Activated T-cell treated with anti-CD3 and anti-CD28 coated beads, Interleukin-2, amount 50 U/mL, for 24 hours (primary cell): ENCODE results near the gene ZNF319.

ENCODE experiments used
- DNase-seq: peaks from one replicate; pipeline ENCODE4 v3.0.0-alpha.2; 2020
- H3K27ac Mint-ChIP-seq: 2 replicates; pipeline ENCODE4 v1.8.0; 2020; ENCODE audit warnings: mild to moderate bottlenecking, mixed read lengths
- H3K27me3 Mint-ChIP-seq: 2 replicates; pipeline ENCODE4 v1.8.0; 2020; ENCODE audit warnings: mixed read lengths
- H3K36me3 Mint-ChIP-seq: 2 replicates; pipeline ENCODE4 v1.8.0; 2020; ENCODE audit warnings: low read depth, mixed read lengths
- H3K4me1 Mint-ChIP-seq: 2 replicates; pipeline ENCODE4 v1.8.0; 2020; ENCODE audit warnings: low read depth, mixed read lengths
- H3K4me3 Mint-ChIP-seq: 2 replicates; pipeline ENCODE4 v1.8.0; 2020; ENCODE audit warnings: mild to moderate bottlenecking, moderate library complexity, mixed read lengths
- H3K9me3 Mint-ChIP-seq: 2 replicates; pipeline ENCODE4 v1.8.0; 2020; ENCODE audit warnings: mixed read lengths

Gene ZNF319

DNA sequence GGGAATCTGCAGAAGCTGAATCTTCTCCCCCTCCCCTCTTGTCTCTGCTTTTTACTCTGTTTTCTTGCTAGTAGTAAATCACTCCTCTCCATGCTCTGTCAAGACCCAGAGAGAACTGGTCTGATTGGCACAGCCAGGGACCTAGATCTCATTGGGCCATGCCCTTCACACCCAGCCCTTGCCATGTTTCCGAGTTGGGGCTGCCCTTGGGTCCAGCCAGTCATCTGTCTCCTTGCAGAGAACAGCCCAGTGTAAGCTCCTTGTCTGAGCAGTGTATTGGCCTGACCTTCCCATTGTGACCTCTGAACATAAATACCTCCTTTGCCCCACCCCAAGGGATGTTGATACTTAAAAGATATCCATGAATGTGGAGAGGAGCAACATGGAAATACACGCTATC lies 28.9 kb upstream of the ZNF319 start:
- H3K36me3 Mint-ChIP-seq: no peaks in the 10 kb centered on the region
- no peaks in the 10 kb centered on the region for H3K9me3 Mint-ChIP-seq
- peaks cover 10% of the 10 kb centered on the region for H3K4me1 Mint-ChIP-seq
- H3K4me3 Mint-ChIP-seq: no peak overlapping the region
- no peak overlapping the region for H3K27ac Mint-ChIP-seq
- DNase-seq: no peak
- H3K27me3 Mint-ChIP-seq: peaks cover 17% of the 10 kb centered on the region

DNA sequence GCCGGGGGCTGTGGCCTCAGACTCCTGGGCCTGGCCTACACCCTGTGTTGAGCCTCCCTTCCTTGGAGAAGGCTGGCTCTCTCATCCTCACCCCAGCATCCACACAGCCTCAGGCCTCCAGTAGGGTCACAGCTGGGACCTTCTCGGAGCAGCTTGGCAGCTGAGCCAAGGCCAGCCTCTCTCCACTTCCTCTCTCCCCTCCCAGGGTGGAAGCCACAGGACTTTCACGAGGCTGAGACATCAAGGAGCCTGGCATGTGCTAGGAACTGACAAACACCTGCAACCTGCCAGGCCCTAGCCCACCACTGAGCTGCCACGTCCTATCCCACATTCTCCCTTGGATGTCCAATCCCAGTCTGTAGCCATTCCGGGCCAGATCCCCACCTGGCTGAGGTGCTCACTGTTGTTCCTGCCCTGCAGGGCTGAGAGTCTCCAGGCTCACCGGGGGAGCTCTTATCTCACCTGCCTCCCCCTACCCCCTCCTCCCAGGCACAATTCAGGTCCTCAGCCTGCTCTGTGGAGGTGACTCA lies 28.1 kb upstream of the ZNF319 start:
- Mint-ChIP-seq H3K4me3 (no peak overlapping the region), H3K27me3 (peaks cover 18% of the 10 kb centered on the region)

GRCh38 chr16:58027916-58028455 lies 27.5 kb upstream of the ZNF319 start:
- H3K27me3 Mint-ChIP-seq: peaks cover 18% of the 10 kb centered on the region
- no peak overlapping the region for H3K4me3 Mint-ChIP-seq

More for the DNA sequence above, 28.1 kb upstream of the ZNF319 start:
- Mint-ChIP-seq H3K27ac (no peak overlapping the region), H3K9me3 (no peaks in the 10 kb centered on the region), H3K4me1 (peaks cover 11% of the 10 kb centered on the region), H3K36me3 (no peaks in the 10 kb centered on the region)
- DNase-seq: no peak

GRCh38 chr16:58027161-58027915 lies 26.9 kb upstream of the ZNF319 start:
- peak; percentile 50 for DNase-seq
- Mint-ChIP-seq H3K36me3 (no peaks in the 10 kb centered on the region), H3K4me3 (no peak overlapping the region), H3K27me3 (peaks cover 18% of the 10 kb centered on the region), H3K27ac (no peak overlapping the region), H3K4me1 (peaks cover 11% of the 10 kb centered on the region), H3K9me3 (no peaks in the 10 kb centered on the region)

More at GRCh38 chr16:58027916-58028455, 27.5 kb upstream of the ZNF319 start:
- H3K27ac Mint-ChIP-seq: no peak overlapping the region
- H3K36me3 Mint-ChIP-seq: no peaks in the 10 kb centered on the region
- no peaks in the 10 kb centered on the region for H3K9me3 Mint-ChIP-seq
- peaks cover 11% of the 10 kb centered on the region for H3K4me1 Mint-ChIP-seq
- no peak for DNase-seq

DNA sequence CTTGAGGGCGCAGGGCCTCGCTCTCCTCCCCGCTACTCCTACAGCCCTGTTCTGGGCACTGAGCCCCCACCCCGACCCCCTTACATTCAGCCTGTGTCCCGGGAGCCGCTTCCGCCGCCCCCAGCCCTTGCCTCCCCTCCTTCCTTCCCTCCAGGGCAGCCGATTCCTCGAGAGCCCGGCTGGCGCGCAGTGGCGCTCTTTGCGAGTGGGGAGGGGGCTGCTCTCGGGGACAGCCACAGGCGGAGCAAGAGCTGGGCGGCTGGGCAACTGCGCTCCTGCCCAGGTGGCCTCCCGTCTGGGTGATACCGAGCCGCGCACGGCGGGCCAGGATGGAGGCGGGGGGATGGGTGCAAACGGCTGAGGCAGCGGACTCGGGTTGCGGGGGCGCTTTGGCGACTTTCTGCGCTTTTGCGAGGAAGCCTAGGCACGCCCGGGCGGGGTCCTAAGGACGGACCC lies 26.3 kb upstream of the ZNF319 start:
- DNase-seq: no peak
- Mint-ChIP-seq H3K27ac (no peak overlapping the region), H3K4me1 (peaks cover 11% of the 10 kb centered on the region), H3K9me3 (no peaks in the 10 kb centered on the region), H3K27me3 (peaks cover 18% of the 10 kb centered on the region), H3K4me3 (peak overlapping the region; percentile 33), H3K36me3 (peaks cover under 1% of the 10 kb centered on the region)

GRCh38 chr16:58026139-58026704 lies 25.8 kb upstream of the ZNF319 start:
- peaks cover 11% of the 10 kb centered on the region for H3K4me1 Mint-ChIP-seq
- H3K9me3 Mint-ChIP-seq: no peaks in the 10 kb centered on the region
- H3K36me3 Mint-ChIP-seq: peaks cover 5% of the 10 kb centered on the region
- peaks cover 18% of the 10 kb centered on the region for H3K27me3 Mint-ChIP-seq
- H3K4me3 Mint-ChIP-seq: peak overlapping the region; percentile 33
- peak; percentile 58 for DNase-seq
- no peak overlapping the region for H3K27ac Mint-ChIP-seq

DNA sequence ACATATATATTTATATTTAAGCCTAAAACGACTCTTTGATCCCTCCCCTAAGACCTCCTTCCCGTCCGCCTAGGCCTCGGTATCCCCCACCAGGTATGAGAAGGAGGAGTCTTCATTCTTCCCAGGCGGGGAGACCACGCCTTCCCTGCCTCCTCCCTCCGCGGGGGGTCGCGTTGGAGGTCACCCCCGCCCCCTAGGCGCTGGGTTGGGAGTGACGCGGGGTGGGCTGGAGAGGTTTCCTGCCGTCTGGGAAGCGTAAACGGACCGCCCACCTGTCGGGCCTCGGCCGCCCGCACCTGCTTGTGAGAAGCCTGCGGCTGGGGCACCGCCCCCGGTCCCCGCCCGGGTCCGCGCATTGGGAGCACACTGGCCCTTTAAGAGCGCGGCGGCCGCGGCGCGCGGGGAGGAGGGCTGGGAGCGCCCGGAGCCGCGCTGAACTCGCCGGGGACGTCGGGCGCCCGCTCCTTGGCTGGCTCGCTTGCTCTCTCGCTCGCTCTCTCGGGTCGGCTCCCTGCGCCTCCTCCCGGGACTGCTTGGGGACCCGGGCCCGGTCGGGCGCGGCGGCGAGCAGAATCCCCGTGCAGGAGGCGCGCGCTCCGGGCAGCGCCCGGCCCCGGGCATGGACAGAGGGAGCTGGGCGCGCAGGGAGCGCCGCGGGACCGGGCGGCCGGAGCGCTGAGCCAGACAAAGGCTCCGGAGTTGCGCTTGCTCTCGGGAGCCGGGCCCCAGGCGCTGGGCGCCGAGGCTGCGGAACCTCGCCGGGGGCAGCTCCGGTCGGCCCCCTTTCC lies 25.1 kb upstream of the ZNF319 start, which contains the start of gene MMP15:
TSS of gene MMP15 (plus strand) at position 404 of the 788 bp plus-strand sequence. CDS start 597 bp downstream, outside the sequence.
- Mint-ChIP-seq H3K27ac (peak within 1 kb of the TSS; percentile 61), H3K4me1 (peaks cover 14% of the 10 kb centered on the region), H3K9me3 (no peaks in the 10 kb centered on the region), H3K36me3 (peaks cover 9% of the 10 kb centered on the region), H3K27me3 (peaks cover 18% of the 10 kb centered on the region), H3K4me3 (peak within 1 kb of the TSS; percentile 77)
- peak; percentile 82 for DNase-seq

- Mint-ChIP-seq H3K4me1 (peaks cover 14% of the 10 kb centered on the region), H3K27me3 (peaks cover 18% of the 10 kb centered on the region), H3K27ac (peak overlapping the region; percentile 61), H3K9me3 (no peaks in the 10 kb centered on the region), H3K36me3 (peaks cover 9% of the 10 kb centered on the region), H3K4me3 (peak overlapping the region; percentile 77)
- peak; percentile 65 for DNase-seq
Measured at GRCh38 chr16:58024486-58025350, 24.2 kb upstream of the ZNF319 start.

GRCh38 chr16:58022601-58023371 lies 22.3 kb upstream of the ZNF319 start:
- Mint-ChIP-seq H3K4me3 (no peak overlapping the region), H3K27me3 (peaks cover 9% of the 10 kb centered on the region), H3K27ac (no peak overlapping the region), H3K9me3 (no peaks in the 10 kb centered on the region), H3K36me3 (peaks cover 23% of the 10 kb centered on the region), H3K4me1 (peaks cover 14% of the 10 kb centered on the region)
- DNase-seq: no peak

GRCh38 chr16:58021661-58022551 lies 21.4 kb upstream of the ZNF319 start:
- Mint-ChIP-seq H3K9me3 (no peaks in the 10 kb centered on the region), H3K4me1 (peaks cover 14% of the 10 kb centered on the region), H3K27ac (no peak overlapping the region), H3K36me3 (peaks cover 23% of the 10 kb centered on the region), H3K27me3 (peaks cover 8% of the 10 kb centered on the region), H3K4me3 (no peak overlapping the region)
- no peak for DNase-seq

- DNase-seq: peak; percentile 68
- Mint-ChIP-seq H3K4me3 (no peak overlapping the region), H3K27ac (peak overlapping the region; percentile 1), H3K36me3 (peaks cover 23% of the 10 kb centered on the region), H3K4me1 (peaks cover 11% of the 10 kb centered on the region), H3K9me3 (no peaks in the 10 kb centered on the region), H3K27me3 (peaks cover 8% of the 10 kb centered on the region)
Measured at GRCh38 chr16:58020628-58021521, 20.4 kb upstream of the ZNF319 start.
